H1 (cell line): ENCODE measurements around the gene DPP10. TPM values are rescaled to one million over a fixed set of nuclear protein-coding genes. Genes with fewer than 3 reads are reported as not detected.

ENCODE experiments used
- CTCF ChIA-PET: fragments of 300-600 bp; sonication (Branson Sonifier 250); formaldehyde crosslinking; loops from one replicate; lab custom pipeline; 2021; ENCODE audit not compliant: partially characterized antibody; lab: Charles Lee
- POLR2A ChIA-PET: fragments of 300-600 bp; sonication (Branson Sonifier 250); formaldehyde crosslinking; loops from one replicate; lab custom pipeline; 2021; ENCODE audit warnings: inconsistent platforms; ENCODE audit not compliant: partially characterized antibody; lab: Charles Lee
- DNase-seq, 2 experiments: peaks; one replicate each; pipeline versions ENCODE4 v3.0.0 to v3.0.0-alpha.2; 2010 to 2022; ENCODE audit warnings: low spot score in 2 of 2, low read depth in 1 of 2, mixed read lengths in 1 of 2
- FAIRE-seq: peaks from 2 replicates; lab custom pipeline; 2011; peaks lifted over from hg19 to GRCh38; lab: Jason Lieb, UNC
- H2AFZ ChIP-seq: 2 replicates; pipeline ENCODE4 v1.8.1; 2012; ENCODE audit warnings: low read length, inconsistent platforms
- H2AK5ac ChIP-seq: 2 replicates; pipeline ENCODE4 v1.6.1; 2013; ENCODE audit warnings: low read depth, low read length
- H2BK120ac ChIP-seq: replicated peaks from 2 replicates; pipeline ENCODE3; 2013; ENCODE audit warnings: low read depth, low read length, inconsistent platforms
- H2BK12ac ChIP-seq: 2 replicates; pipeline ENCODE4 v1.6.1; 2013; ENCODE audit warnings: low read depth, low read length
- H2BK15ac ChIP-seq: 2 replicates; pipeline ENCODE4 v1.6.1; 2013; ENCODE audit warnings: low read length
- H2BK20ac ChIP-seq: 2 replicates; pipeline ENCODE4 v1.6.1; 2013; ENCODE audit warnings: low read length
- H2BK5ac ChIP-seq: 2 replicates; pipeline ENCODE4 v1.6.1; 2013; ENCODE audit warnings: low read depth, low read length
- H3K14ac ChIP-seq: 2 replicates; pipeline ENCODE4 v1.6.1; 2013; ENCODE audit warnings: inconsistent platforms; ENCODE audit not compliant: insufficient read length
- H3K18ac ChIP-seq: 2 replicates; pipeline ENCODE4 v1.6.1; 2013; ENCODE audit warnings: low read length; ENCODE audit errors: extremely low read depth
- H3K23ac ChIP-seq: 2 replicates; pipeline ENCODE4 v1.6.1; 2013; ENCODE audit warnings: inconsistent platforms; ENCODE audit not compliant: insufficient read length
- H3K23me2 ChIP-seq: 2 replicates; pipeline ENCODE4 v1.6.1; 2013; ENCODE audit warnings: low read depth, low read length
- H3K27ac ChIP-seq: 2 replicates; pipeline ENCODE4 v1.6.1; 2011; ENCODE audit warnings: low read depth, low read length, inconsistent platforms
- H3K27me3 ChIP-seq, 4 experiments: replicated peaks in 1 of 4; 1 replicate in 1 of 4; 2 replicates in 3 of 4; pipeline versions ENCODE4 v1.6.1 to v1.8.1; 2011 to 2013; ENCODE audit warnings: low read length in 3 of 4, mild to moderate bottlenecking in 3 of 4, inconsistent platforms in 2 of 4, mixed read lengths in 2 of 4, moderate library complexity in 1 of 4; ENCODE audit not compliant: control insufficient read depth in 3 of 4, insufficient read depth in 3 of 4; ENCODE audit errors: extremely low read depth in 1 of 4
- H3K36me3 ChIP-seq, 4 experiments: 2 replicates each; pipeline versions ENCODE4 v1.6.1 to v1.8.1; 2011 to 2013; ENCODE audit warnings: mild to moderate bottlenecking in 4 of 4, low read length in 3 of 4, moderate library complexity in 2 of 4, control low read depth in 1 of 4, inconsistent platforms in 1 of 4; ENCODE audit not compliant: insufficient read depth in 4 of 4, control insufficient read depth in 2 of 4
- H3K4ac ChIP-seq: replicated peaks from 2 replicates; pipeline ENCODE3; 2013; ENCODE audit warnings: low read length, low read depth, mixed read lengths, inconsistent platforms; ENCODE audit not compliant: insufficient read length
- H3K4me1 ChIP-seq, 4 experiments: replicated peaks in 1 of 4; 1 replicate in 1 of 4; 2 replicates in 3 of 4; pipeline versions ENCODE4 v1.6.1 to v1.8.1; 2011 to 2013; ENCODE audit warnings: low read length in 3 of 4, inconsistent platforms in 2 of 4, mixed read lengths in 1 of 4; ENCODE audit not compliant: insufficient read depth in 4 of 4, control insufficient read depth in 3 of 4
- H3K4me2 ChIP-seq, 2 experiments: 2 replicates each; pipeline versions ENCODE4 v1.6.1 to v1.8.1; 2011 to 2013; ENCODE audit warnings: low read depth in 2 of 2, low read length in 2 of 2, control low read depth in 1 of 2, inconsistent platforms in 1 of 2, mild to moderate bottlenecking in 1 of 2; ENCODE audit not compliant: insufficient read depth in 1 of 2
- H3K4me3 ChIP-seq, 4 experiments: fragments of 200-600, 300-600 bp in 1 of 4; sonication (generic), shearing (Covaris generic), sonication (Bioruptor Twin) in 1 of 4; 2 replicates each; pipeline versions ENCODE4 v1.5.1 to v1.8.1; 2011 to 2016; ENCODE audit warnings: low read length in 4 of 4, low read depth in 3 of 4, control low read depth in 2 of 4, inconsistent platforms in 2 of 4, mild to moderate bottlenecking in 2 of 4, mixed read lengths in 1 of 4, moderate library complexity in 1 of 4; ENCODE audit not compliant: insufficient read depth in 2 of 4; ENCODE audit errors: extremely low read depth in 1 of 4
- H3K56ac ChIP-seq: replicated peaks from 2 replicates; pipeline ENCODE3; 2013; ENCODE audit warnings: low read depth, mild to moderate bottlenecking, mixed read lengths, low read length, inconsistent platforms; ENCODE audit not compliant: insufficient read length
- H3K79me1 ChIP-seq: 2 replicates; pipeline ENCODE4 v1.6.1; 2013; ENCODE audit warnings: low read depth, low read length, control low read depth
- H3K79me2 ChIP-seq, 2 experiments: 2 replicates each; pipeline versions ENCODE4 v1.6.1 to v1.8.1; 2012 to 2013; ENCODE audit warnings: low read length in 2 of 2, mild to moderate bottlenecking in 2 of 2, inconsistent platforms in 1 of 2; ENCODE audit not compliant: insufficient read depth in 2 of 2, control insufficient read depth in 1 of 2
- H3K9ac ChIP-seq, 4 experiments: replicated peaks in 1 of 4; 1 replicate in 1 of 4; 2 replicates in 3 of 4; pipeline versions ENCODE4 v1.6.1 to v1.8.1; 2011 to 2013; ENCODE audit warnings: low read depth in 3 of 4, low read length in 3 of 4, control low read depth in 2 of 4, mild to moderate bottlenecking in 2 of 4, moderate library complexity in 2 of 4, inconsistent platforms in 1 of 4; ENCODE audit errors: extremely low read depth in 1 of 4
- H3K9me3 ChIP-seq, 2 experiments: 2 replicates each; pipeline versions ENCODE4 v1.6.1 to v1.8.1; 2012 to 2013; ENCODE audit warnings: mild to moderate bottlenecking in 2 of 2, moderate library complexity in 2 of 2, control low read depth in 1 of 2, inconsistent platforms in 1 of 2, low read depth in 1 of 2, low read length in 1 of 2, mixed read lengths in 1 of 2; ENCODE audit not compliant: insufficient read depth in 2 of 2
- H4K20me1 ChIP-seq, 2 experiments: replicated peaks in 1 of 2; 2 replicates each; pipeline versions ENCODE3 to v1.8.1; 2011 to 2013; ENCODE audit warnings: inconsistent platforms in 2 of 2, low read length in 2 of 2, mild to moderate bottlenecking in 1 of 2; ENCODE audit not compliant: insufficient read depth in 2 of 2, control insufficient read depth in 1 of 2
- H4K5ac ChIP-seq: 2 replicates; pipeline ENCODE4 v1.6.1; 2013; ENCODE audit warnings: low read length, low read depth, mixed read lengths, inconsistent platforms; ENCODE audit not compliant: insufficient read length
- H4K8ac ChIP-seq: 2 replicates; pipeline ENCODE4 v1.8.0; 2013; ENCODE audit warnings: mild to moderate bottlenecking, moderate library complexity, low read length, inconsistent platforms; ENCODE audit not compliant: insufficient read depth; ENCODE audit errors: extremely low read depth
- H4K91ac ChIP-seq: replicated peaks from 2 replicates; pipeline ENCODE3; 2013; ENCODE audit warnings: low read length, mixed read lengths, inconsistent platforms; ENCODE audit not compliant: insufficient read length
- CEBPB ChIP-seq: IDR thresholded peaks from 2 replicates; pipeline ENCODE4 v1.6.1; 2012; ENCODE audit warnings: low read depth, low read length
- EZH2 ChIP-seq: fragments of 200-600 bp; sonication (generic); IDR thresholded peaks from 2 replicates; pipeline ENCODE4 v1.7.1; 2012; ENCODE audit warnings: low read depth, mild to moderate bottlenecking, moderate library complexity, low read length, inconsistent platforms; ENCODE audit not compliant: severe bottlenecking
- FOSL1 ChIP-seq: IDR thresholded peaks from 2 replicates; pipeline ENCODE4 v1.6.1; 2011; ENCODE audit warnings: mild to moderate bottlenecking, low read depth, low read length, moderate library complexity; ENCODE audit not compliant: insufficient read depth
- JUN ChIP-seq: IDR thresholded peaks from 2 replicates; pipeline ENCODE4 v1.6.1; 2011; ENCODE audit warnings: low read depth, mild to moderate bottlenecking, improper control_type of control experiment, low read length
- JUND ChIP-seq: IDR thresholded peaks from 2 replicates; pipeline ENCODE4 v1.6.1; 2011; ENCODE audit warnings: mild to moderate bottlenecking, improper control_type of control experiment, low read length
- KDM4A ChIP-seq: IDR thresholded peaks from one replicate; pipeline ENCODE4 v1.7.1; 2012; ENCODE audit warnings: low read depth, mild to moderate bottlenecking, moderate library complexity, low read length, inconsistent platforms; ENCODE audit not compliant: severe bottlenecking
- KDM5A ChIP-seq: fragments of 200-600 bp; IDR thresholded peaks from 2 replicates; pipeline ENCODE4 v1.7.1; 2012; ENCODE audit warnings: mild to moderate bottlenecking, low read length, inconsistent platforms, mixed read lengths
- POLR2AphosphoS5 ChIP-seq: IDR thresholded peaks from 2 replicates; pipeline ENCODE4 v1.6.1; 2011; ENCODE audit warnings: low read depth, low read length
- RFX5 ChIP-seq: IDR thresholded peaks from 2 replicates; pipeline ENCODE4 v1.6.1; 2011; ENCODE audit warnings: low read depth, low read length, improper control_type of control experiment, borderline replicate concordance
- SIRT6 ChIP-seq: IDR thresholded peaks from one replicate; pipeline ENCODE4 v1.7.1; 2012; ENCODE audit warnings: low read length, inconsistent platforms
- SP1 ChIP-seq: IDR thresholded peaks from 2 replicates; pipeline ENCODE4 v1.6.1; 2011; ENCODE audit warnings: low read depth, low read length
- TBP ChIP-seq: IDR thresholded peaks from 2 replicates; pipeline ENCODE4 v1.6.1; 2011; ENCODE audit warnings: low read depth, low read length, improper control_type of control experiment
- WGBS, 2 experiments: shearing (Covaris generic) in 1 of 2; methylation state at CpG; one replicate each; pipeline versions ENCODE4 v1.1.6 to v1.1.7; 2013 to 2015; ENCODE audit warnings: low lambda C conversion rate in 2 of 2, mixed read lengths in 2 of 2, inconsistent platforms in 1 of 2, low coverage in 1 of 2, missing lambda C conversion rate in 1 of 2; ENCODE audit not compliant: insufficient replicate concordance in 2 of 2, insufficient coverage in 1 of 2, insufficient read length in 1 of 2; ENCODE audit errors: extremely low coverage in 1 of 2, missing lambda C conversion rate in 1 of 2; 5-methylcytosine and 5-hydroxymethylcytosine counted together
- polyA plus RNA-seq, 7 experiments: library from polyadenylated mRNA; depleted of rRNA in 3 of 7; stranded (reverse) in 5 of 7; unstranded in 2 of 7; fragments of >200 nt in 5 of 7; fragments of 200-250 nt in 2 of 7; gene quantifications; 1 replicate in 5 of 7; 2 replicates in 1 of 7; 4 replicates in 1 of 7; pipeline versions ENCODE4 v1.2.1 to v1.2.3, GENCODE V29; 2011 to 2013; ENCODE audit warnings: missing spikeins in 2 of 7, mixed read lengths in 2 of 7
- total RNA-seq: library from RNA; stranded (reverse); fragmentation: NEBNext Ultra II Directional; extraction: Animal tissue kit (Norgen Biotek cat#: 25700); gene quantifications from 2 replicates; pipeline ENCODE4 v1.2.1, GENCODE V29; 2021
- TF ChIP-seq, protein P1 (sequence below), 3 experiments: IDR thresholded peaks; 1 replicate in 2 of 3; 2 replicates in 1 of 3; pipeline versions ENCODE4 v1.5.1 to v1.6.1; 2011; ENCODE audit warnings: low read length in 3 of 3, mild to moderate bottlenecking in 3 of 3, inconsistent platforms in 2 of 3, low read depth in 1 of 3, moderate library complexity in 1 of 3; ENCODE audit not compliant: insufficient read depth in 1 of 3; ENCODE audit errors: control extremely low read depth in 1 of 3

The DPP10 gene
- total and polyA plus RNA-seq, 2 of the 8 experiments (the other 6 are each of a cell fraction or from before 2014, with no cell fraction given) = 3.3 to 7.2 TPM

DNA sequence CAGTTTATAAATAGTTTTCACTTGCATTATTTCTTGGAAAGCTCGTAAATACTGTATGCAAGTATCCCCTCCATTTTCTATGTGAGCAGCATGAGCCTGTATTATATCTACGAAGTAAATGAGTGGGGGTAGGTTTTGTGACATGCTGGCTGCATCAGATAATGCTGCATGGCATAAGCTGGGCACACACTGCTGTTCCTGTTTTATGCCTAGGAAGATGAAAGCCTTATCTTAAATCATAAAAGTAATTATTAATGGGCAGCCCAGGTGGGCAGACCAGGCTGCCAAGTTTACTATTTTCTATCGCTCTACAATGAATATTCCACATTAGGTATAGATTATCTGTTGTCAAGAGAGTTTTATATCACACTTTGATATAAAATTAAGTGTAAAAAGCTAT, 854.6 kb downstream of the DPP10 start:
- no peak overlapping the region for H3K27ac ChIP-seq
- DNase-seq = no peak
- H3K79me2 ChIP-seq = no peaks in the 10 kb centered on the region
- H2AFZ ChIP-seq = no peak overlapping the region
- no peak overlapping the region for H3K4ac ChIP-seq
- no peak overlapping the region for H4K91ac ChIP-seq
- ChIA-PET CTCF (interaction anchor here (1.4 kb wide), 1 partner anchor 11 kb away, joined by 4 read pairs; no protein-coding TSS in a partner anchor), POLR2A (no interaction called here)
- H3K4me2 ChIP-seq = no peak overlapping the region
- no peak overlapping the region for H2BK20ac ChIP-seq
- H3K23me2 ChIP-seq = no peaks in the 10 kb centered on the region
- no peaks in the 10 kb centered on the region for H3K27me3 ChIP-seq
- no peaks in the 10 kb centered on the region for H3K79me1 ChIP-seq
- H3K4me3 ChIP-seq = no peak overlapping the region
- no peak overlapping the region for H3K18ac ChIP-seq
- no peak overlapping the region for H3K56ac ChIP-seq
- H4K5ac ChIP-seq = no peak overlapping the region
- no peak overlapping the region for H3K14ac ChIP-seq
- H3K4me1 ChIP-seq = peaks cover 0 to 4% (median 2%) of the 10 kb centered on the region in 4 experiments; a peak in 4 of 7 replicates
- no peaks in the 10 kb centered on the region for H3K36me3 ChIP-seq
- no peak for FAIRE-seq
- H2BK5ac ChIP-seq = no peak overlapping the region
- H4K20me1 ChIP-seq = no peaks in the 10 kb centered on the region
- no peak overlapping the region for H2BK15ac ChIP-seq
- H2AK5ac ChIP-seq = no peak overlapping the region
- no peak overlapping the region for H4K8ac ChIP-seq
- 95% methylated on average over 3 of the region's 3 CpGs; no CpG with 5 or more reads in 1 of the 2 experiments for WGBS, 2 experiments
- H2BK12ac ChIP-seq = no peak overlapping the region
- H3K23ac ChIP-seq = no peak overlapping the region
- H3K9ac ChIP-seq = no peak overlapping the region
- H3K9me3 ChIP-seq = no peaks in the 10 kb centered on the region
- no peak overlapping the region for H2BK120ac ChIP-seq
- TF ChIP-seq KDM5A (no peak), TBP (no peak), JUND (no peak), POLR2AphosphoS5 (no peak), RFX5 (no peak), EZH2 (no peak), SIRT6 (no peak), KDM4A (no peak), JUN (no peak), FOSL1 (no peak), SP1 (no peak), CEBPB (no peak)
- TF ChIP-seq, protein P1, sequence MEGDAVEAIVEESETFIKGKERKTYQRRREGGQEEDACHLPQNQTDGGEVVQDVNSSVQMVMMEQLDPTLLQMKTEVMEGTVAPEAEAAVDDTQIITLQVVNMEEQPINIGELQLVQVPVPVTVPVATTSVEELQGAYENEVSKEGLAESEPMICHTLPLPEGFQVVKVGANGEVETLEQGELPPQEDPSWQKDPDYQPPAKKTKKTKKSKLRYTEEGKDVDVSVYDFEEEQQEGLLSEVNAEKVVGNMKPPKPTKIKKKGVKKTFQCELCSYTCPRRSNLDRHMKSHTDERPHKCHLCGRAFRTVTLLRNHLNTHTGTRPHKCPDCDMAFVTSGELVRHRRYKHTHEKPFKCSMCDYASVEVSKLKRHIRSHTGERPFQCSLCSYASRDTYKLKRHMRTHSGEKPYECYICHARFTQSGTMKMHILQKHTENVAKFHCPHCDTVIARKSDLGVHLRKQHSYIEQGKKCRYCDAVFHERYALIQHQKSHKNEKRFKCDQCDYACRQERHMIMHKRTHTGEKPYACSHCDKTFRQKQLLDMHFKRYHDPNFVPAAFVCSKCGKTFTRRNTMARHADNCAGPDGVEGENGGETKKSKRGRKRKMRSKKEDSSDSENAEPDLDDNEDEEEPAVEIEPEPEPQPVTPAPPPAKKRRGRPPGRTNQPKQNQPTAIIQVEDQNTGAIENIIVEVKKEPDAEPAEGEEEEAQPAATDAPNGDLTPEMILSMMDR (IDR thresholded peaks at IDR 0.05; ENCODE audit: control extremely low read depth in 1 of 3, insufficient read depth in 1 of 3, low read depth in 1 of 3, low read length in 3 of 3) = no peak
